NCI-H774 (cell line): ENCODE data around the gene MGAT4A.

ENCODE experiments used
- DNase-seq: peaks from one replicate; lab custom pipeline; 2025; lab: John Stamatoyannopoulos, UW

The MGAT4A gene

DNA sequence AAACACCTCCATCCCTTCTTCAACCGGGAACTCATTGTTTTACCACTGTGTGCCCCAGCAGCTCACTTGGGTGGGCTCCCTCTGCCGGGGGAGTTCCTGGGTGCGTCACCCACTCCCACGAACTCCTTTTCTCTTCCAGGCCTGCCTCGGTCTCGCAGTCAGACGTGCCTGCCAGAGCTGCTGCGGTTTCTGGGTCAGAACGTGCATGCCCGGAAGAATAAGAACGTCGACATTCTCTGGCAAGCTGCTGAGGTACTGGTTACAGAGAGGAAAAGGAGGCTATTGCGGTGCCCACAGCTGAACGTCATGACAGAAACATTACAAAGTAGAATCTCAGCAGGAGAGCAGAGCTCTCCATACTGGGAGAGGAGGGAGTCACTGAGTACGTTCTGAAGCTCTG lies 158.3 kb downstream of the MGAT4A start:
- no peak for DNase-seq

GRCh38 chr2:98572211-98572610 lies 158.7 kb downstream of the MGAT4A start:
- DNase-seq: no peak

DNA sequence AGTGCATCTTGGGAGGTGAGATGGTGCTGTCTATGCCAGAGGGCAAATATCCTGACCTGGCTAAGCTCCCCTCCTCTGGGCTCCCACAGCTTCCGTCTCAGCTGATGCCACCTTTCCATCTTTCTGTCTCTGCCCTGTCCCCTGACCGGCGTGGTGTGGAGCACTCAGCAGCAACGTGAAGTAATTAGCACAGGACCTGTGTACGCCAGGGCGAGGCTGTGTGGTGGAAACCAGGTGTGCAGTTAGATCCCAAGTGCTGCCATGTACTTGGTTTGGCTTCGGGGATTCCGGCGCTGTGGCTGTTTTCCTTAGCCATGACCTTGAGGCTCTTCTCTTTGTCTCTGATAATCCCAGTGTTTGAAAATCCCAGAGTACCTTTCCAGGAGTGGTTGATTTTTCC lies 159.1 kb downstream of the MGAT4A start:
- DNase-seq: no peak

- DNase-seq: no peak
These were observed 159.7 kb downstream of the MGAT4A start for GRCh38 chr2:98571121-98571701.

DNA sequence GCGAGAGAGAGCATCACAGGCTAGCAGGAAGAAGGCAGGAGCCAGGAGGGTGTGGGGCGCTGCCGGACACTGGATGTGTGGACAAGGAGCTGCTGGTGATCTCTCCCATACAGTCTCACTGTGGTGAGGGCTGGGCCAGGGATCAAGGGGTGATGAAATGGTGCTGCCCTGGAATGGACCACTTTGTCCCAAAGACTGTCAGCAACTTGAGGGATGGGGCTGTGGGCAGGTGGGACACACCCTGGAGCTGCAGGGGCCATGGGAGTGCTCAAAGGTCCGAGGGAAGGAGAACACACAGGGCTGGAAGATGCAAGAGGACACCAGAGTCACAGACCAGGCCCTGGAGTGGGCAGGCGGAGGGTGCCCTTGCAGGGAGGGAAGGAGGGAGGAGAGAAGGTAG lies 160.6 kb downstream of the MGAT4A start:
- no peak for DNase-seq

DNA sequence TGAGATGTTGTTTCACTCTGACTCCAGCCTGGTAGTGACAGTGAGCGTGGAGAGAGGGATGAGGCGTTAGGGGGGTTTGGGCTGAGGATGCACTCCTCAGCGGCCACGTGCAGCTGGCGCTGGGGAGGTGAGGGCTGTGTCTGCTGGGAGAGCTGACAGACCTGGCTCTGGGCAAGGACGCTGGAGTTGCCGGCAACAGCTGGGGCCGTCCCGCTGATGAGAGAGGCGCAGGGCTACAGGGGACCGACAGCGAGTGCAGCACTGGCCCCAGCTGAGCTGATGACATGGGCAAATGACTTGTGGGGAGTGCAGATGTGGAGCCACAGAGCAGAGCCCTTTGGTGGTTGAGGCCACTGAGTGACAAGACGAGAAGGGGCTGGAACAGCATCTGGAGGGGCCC lies 161.0 kb downstream of the MGAT4A start:
- DNase-seq: no peak

DNA sequence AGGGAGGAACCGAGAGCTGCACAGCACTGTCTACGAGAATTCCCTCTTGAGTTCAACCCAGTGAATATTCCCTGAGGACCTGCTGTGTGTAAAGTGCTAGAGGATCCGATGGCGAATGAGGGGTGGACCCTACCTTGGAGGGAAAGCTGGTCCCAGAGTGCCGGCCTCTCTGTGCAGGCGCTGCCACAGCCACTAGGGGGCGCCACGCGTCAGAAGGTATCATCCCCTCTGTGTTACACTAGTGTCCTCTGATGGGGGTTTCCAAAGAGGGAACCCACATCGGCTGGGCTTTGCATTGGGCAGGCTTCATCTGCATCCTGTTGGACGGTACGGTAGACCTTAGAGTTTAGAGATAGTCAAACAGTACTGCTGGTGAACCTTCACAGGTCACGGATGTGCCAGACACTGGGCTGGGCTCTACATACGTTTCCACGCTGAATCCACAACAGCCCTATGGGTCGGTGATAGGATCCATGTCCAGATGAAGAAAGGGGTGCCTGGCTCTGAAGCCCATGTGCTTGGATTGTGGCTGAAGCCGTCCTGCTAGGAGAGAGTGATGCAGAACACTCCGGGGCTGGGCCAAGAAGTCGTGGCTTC lies 161.6 kb downstream of the MGAT4A start:
- DNase-seq: no peak
